NCI-H748 (cell line): ENCODE data around the gene GABPB2.

Source experiments
- DNase-seq: peaks from one replicate; lab custom pipeline; 2025; ENCODE audit not compliant: unreplicated experiment; lab: John Stamatoyannopoulos, UW

The GABPB2 gene

GRCh38 chr1:151070474-151071276, at the start of gene GABPB2:
GABPB2 (plus strand) TSS chr1:151070761; CDS start chr1:151088190, 17,429 bp downstream.
- DNase-seq = no peak

- DNase-seq = peak; percentile 64
Observed at GRCh38 chr1:151024540-151025146, 45.9 kb upstream of the GABPB2 start.

- DNase-seq = no peak
Observed at GRCh38 chr1:151026460-151026859, 44.1 kb upstream of the GABPB2 start.

DNA sequence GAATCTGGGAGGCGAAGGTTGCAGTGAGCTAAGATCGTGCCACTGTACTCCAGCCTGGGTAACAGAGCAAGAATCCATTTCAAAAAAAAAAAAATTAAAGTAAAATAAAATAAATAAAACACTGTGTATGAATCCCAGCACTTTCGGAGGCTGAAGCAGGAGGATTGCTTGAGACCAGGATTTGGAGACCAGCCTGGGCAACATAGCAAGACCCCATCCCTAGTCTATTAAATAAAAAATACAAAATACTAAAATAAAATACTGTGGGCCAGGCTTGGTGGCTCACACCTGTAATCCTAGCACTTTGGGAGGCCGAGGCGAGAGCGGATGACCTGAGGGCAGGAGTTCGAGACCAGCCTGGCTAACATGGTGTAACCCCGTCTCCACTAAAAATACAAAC, 38.4 kb upstream of the GABPB2 start:
- no peak for DNase-seq

DNA sequence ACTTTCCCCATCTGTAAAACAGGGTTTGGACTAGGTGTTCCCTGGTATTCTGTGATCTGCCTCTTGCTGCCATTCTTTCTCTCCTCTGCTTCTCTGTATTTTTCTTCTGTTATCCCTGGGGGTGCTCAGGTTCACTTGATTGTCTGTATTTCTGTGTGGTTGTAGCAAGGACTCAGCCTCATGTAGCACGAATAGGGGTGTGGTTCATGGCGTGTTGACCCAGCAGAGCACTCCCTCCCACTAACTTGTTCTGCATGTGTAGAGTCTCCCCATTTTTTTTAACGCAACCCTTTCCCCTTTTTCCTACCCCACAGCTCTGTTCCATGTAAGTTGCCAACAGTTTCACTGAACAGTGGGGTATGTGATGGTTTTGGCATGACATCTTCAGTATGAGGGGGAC, 35.4 kb upstream of the GABPB2 start:
- DNase-seq = no peak

DNA sequence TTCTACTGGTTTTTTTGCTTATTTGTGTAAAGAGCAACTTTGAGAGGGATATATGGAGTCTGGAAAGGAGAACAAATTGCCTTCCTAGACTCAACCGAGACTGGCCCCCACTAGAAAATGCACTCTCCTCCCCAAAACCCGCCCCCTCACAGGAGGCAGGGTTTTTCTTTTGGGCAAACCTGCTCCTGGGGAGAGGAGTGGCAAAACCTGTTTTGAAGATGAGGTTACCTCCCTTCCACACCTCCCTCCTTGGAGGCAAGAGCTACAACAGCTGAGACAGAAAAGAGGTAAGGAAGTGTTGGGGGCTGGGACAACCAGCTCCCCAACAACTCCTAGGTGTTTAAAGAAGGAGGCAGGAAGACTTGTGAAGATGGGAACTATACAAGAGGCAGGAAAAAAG, 34.2 kb upstream of the GABPB2 start, which contains the start of gene BNIPL:
Gene BNIPL (plus strand): TSS at position 231 of the 400 bp plus-strand sequence. CDS start 140 bp downstream, at position 371.
- no peak for DNase-seq

DNA sequence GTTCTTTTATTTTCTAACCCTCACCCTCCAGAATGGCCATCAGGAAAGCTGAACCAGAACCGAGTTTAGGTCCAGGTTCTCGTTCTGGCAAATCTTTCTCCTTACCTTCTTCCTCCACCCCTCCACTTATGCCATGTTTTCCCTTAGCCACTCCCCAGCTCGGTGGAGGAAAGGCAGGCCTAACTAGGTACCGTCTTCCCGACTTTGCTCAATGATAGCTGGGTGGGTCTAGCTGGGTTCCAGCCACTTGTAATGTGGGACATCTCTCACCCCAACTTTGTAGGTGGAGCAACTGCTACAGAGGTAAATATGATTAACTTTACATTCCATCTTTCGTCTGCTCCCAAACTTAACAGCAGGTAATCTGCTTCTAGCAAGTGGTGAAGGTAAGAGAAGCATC, 33.5 kb upstream of the GABPB2 start:
- DNase-seq = no peak

- no peak for DNase-seq
Observed at GRCh38 chr1:151039521-151039920, 31.0 kb upstream of the GABPB2 start.

DNA sequence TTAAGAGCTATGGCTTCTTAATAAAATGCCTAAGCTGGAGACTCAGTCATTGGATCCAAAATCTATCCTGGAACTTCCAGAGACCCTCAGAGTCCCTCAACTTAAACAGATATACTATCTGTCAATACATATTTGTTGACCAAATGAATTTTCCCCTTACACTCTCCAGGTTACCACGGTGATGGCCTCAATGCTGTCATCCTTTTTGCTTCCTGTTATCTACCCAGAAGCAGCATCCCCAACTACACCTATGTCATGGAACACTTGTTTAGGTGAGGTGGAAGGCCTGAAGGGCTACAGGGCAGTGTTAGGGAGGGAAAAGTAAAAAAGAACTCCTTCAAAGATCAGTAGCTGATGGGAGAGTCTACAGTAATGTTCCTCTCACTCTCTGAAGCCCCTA, 27.4 kb upstream of the GABPB2 start:
- DNase-seq = no peak

- peak; percentile 81 for DNase-seq
Observed at GRCh38 chr1:151047591-151047924, 23.0 kb upstream of the GABPB2 start, which contains the start of gene C1orf56. C1orf56 (plus strand) TSS chr1:151047751; CDS start chr1:151047848, 97 bp downstream.

- peak; percentile 77 for DNase-seq
Observed at GRCh38 chr1:151047925-151048644, 22.5 kb upstream of the GABPB2 start.

DNA sequence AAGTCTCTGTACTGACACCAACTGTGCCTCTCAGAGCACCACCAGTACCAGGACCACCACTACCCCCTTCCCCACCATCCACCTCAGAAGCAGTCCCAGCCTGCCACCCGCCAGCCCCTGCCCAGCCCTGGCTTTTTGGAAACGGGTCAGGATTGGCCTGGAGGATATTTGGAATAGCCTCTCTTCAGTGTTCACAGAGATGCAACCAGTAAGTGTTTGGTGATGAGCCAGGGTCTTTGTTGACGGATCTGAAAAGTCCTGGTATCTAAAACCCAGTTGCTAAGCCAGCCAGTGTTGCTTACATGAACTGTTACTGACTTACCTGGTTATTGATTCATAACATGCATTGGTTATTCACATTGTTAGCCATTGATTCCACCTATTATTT, 21.9 kb upstream of the GABPB2 start:
- DNase-seq = no peak

DNA sequence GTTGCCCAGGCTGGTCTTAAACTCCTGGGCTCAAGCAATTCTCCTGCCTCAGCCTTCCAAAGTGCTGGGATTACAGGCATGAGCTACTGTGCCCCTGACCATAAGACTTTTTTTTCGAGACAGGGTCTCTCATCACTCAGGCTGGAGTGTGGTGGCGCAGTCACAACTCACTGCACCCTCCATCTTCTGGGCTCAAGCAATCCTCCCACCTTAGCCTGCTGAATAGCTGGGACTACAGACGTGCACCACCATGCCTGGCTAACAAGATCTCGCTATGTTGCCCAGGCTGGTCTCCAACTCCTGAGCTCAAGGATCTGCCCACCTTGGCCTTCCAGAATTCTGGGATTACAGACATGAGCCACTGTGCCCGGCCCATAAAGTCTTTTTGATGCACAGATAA, 21.1 kb upstream of the GABPB2 start:
- DNase-seq = no peak

DNA sequence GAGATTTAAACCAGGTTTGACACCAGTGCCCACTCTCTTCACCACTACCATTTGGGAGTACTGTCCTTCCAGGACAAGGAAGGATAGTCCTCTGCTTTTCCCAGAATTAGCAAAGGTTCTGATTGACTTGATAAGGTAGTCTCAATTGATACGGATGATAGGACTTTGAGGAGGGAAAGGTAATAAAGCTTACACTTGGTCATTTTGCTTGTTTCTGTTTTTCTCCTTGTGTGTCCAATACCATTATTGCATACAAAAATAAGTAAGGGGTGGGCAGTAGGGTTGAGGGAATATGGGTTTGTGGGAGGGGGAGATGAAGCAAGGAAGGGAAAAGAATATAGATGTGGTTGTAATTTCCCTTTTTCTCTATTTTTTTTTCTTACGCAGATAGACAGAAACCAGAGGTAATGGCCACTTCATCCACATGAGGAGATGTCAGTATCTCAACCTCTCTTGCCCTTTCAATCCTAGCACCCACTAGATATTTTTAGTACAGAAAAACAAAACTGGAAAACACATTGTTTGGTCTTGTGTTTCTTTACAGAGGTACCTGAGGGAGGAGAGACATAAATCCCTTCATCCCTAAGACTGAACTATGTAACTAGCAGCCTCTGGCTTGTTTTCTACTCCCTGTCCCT, 20.4 kb upstream of the GABPB2 start:
- no peak for DNase-seq

DNA sequence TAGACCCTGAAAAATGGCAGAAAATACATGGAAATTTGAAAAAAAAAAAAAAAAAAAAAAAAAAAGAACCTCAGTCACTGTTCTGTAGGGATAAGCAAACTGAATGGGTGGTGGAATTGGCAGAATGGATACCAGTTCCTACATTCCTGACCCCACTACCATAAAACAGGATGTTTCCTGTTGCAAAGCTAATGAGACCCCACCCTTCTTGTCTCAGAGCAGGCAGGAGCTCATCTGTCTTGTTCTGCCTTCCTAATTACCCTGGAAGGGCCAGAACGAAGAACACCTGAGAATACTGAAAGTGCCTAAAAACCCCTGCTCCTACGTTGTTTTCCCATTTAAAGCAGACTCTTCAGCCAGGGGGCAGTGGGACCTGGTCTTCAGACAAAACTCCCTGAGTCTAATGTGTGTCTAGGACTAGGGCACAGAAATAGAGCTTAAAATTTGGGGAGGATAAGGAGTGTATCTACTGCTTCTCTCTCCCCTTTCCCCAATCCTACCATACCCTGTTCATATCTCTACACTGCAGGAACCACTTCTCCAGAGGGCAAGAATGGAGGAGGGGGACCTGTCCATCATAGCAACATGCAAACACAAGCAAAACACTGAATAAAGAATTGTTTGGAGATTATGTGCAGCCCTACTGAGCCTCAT, 19.1 kb upstream of the GABPB2 start:
- DNase-seq = no peak

- DNase-seq = no peak
Observed at GRCh38 chr1:151054971-151055547, 15.5 kb upstream of the GABPB2 start.

DNA sequence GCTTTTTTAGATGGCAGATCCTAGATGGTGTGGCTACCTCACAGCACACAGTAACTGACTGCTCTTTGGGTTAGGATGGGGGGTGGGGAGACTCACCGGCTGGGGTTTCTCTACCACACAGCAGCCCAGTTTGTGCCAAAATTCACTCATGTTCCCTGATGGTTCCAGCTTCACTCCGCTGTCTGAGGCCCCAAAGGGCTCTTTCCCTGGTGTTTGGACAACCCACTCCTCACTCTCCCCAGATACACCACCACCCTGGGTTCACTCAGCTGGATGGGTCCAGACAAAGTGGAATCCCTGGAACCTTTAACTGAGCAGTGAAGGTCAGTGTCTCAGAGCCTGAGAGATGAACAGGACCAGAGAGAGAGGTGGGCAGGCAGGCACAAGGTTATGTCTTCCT, 15.0 kb upstream of the GABPB2 start:
- DNase-seq = no peak

GRCh38 chr1:151056149-151056548, 14.4 kb upstream of the GABPB2 start:
- no peak for DNase-seq

GRCh38 chr1:151058692-151059091, 11.9 kb upstream of the GABPB2 start:
- peak; percentile 85 for DNase-seq
